HPDE6-E6E7 (cell line): ENCODE data around the gene TMEM94.
"Not testable (repeated sequence)": the region's sequence is repeated elsewhere in the genome, so short reads cannot be mapped to it uniquely, and the experiment has no call there.

Source experiments
- DNase-seq: peaks from one replicate; pipeline ENCODE4 v3.0.0; 2011; ENCODE audit warnings: missing footprints; ENCODE audit errors: extremely low spot score

The TMEM94 gene

DNA sequence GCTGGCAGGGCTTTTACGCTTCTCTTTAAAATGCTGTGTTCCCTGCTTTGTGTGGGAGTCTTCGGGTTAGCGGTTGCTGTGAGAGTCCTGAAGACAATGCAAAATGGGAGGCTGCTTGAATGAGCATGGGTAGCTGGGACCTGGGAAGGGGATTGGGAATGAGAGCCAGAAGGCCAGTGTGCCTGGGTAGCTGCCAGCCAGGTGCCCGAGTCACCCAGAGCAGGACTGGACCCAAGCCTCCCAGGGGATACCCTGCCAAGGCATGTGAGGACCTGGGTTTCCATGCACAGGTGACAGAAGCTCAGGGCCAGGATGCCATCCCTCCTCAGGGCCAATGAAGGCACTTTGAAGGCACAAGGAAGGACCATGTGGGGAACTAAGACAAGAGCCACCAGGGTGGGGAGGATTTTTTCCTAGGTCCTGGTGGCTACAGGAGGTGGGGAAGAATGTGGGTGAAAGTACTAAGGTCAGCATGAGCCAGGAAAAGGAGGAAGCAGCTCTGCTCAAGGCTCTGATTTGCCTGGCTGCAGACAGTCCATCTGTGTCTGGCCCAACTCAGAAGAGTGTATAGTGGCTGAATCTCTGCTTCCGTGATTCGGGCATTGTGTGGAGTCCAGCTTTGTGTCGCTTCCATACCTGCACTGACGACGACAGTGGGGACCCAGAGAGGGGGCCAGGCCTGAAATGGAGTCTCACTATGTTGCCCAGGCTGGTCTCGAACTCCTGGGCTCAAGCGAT is 20.5 kb downstream of the TMEM94 start:
- DNase-seq, result no peak

DNA sequence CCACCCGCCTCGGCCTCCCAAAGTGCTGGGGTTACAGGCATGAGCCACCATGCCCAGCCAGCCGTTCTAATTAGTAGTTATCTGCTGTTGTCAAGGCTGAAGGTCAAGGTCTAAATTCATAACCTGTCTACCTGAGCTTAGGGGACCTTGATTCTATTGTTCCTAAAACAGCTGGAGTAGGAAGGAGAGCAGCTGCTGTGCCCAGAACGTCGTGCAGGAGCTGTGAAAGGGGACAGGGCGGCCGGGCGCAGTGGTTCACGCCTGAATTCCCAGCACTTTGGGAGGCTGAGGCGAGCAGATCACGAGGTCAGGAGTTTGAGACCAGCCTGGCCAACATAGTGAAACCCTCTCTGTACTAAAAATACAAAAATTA is 21.0 kb downstream of the TMEM94 start:
- DNase-seq, result not testable (repeated sequence)

DNA sequence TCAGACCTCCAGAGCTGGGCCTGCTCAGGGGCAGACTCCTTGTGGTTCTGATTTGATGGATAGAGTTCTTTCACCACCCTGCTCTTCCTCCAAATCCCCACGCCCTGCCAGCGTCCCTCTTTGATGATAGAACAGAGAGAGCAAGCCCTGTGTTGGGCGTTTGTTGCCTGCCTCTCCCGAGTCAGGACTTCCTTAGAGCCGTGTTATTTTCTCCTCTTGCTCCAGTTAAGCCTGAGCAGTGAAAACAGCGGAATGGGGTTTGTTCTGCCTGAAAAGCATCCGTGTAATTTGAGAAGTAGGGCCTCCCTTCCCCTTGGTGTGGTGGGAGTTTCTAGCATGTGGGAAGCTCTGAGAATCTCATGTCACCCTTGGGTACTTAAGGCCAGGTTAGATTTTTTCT is 22.1 kb downstream of the TMEM94 start:
- no peak for DNase-seq

DNA sequence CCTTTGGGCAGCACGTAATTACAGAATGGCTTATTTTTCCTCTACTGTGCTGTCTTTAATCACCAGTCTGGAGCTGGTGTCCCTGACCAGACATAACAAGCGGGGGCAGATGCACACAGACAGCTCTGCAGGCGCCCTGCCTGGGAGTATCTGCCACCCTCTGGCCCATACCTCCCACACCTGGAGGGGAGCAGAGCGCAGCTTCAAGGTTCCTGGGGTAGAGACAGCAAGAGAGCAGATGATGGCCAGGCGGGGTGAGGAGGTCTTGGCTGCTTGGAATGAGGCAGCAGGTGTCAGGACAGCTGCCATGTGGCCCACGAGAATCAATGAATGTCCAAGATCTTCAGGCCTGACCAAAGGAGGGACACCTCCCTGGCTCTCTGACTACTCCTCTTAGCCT is 23.8 kb downstream of the TMEM94 start:
- no peak for DNase-seq

DNA sequence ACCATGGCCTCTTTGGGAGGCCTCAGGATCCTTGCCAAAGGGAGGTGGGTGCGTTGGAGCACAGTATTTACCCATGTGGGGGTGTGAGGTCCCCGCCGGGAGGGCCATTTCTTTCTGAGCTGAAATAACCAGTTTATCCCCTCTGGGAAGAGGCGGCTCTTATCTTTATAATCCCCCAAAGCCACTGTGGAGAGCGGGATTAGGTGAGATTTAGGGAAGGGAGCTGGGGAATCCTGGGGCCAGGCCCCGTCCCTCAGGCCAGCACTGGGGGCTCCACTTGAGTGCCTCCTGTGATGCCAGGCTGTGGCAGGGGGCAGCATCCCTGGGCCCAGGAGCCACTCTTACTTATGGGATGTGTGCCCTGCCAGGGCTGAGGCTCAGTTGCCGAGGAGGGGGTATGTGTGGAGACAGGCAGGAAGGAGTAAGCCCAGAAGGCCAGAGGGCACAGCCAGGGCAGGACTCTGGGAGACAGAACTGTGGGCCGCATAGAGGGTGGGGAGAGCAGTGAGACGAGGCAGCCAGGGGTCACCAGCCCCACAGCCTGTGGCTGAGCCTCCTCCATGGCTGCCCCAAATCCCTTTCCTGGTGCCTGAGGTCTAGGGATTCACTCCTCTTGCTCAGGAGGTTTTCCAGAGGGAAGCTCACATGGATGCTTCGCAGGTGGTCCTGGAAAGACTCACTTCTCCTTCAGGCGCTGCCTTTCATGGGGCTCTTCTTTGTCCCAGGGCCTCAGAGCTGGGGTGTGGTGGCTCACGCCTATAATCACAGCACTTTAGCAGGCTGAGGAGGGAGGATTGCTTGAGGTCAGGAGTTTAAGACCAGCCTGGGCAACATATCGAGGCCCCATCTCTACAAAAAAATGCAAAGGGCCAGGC is 25.0 kb downstream of the TMEM94 start:
- DNase-seq, result no peak

DNA sequence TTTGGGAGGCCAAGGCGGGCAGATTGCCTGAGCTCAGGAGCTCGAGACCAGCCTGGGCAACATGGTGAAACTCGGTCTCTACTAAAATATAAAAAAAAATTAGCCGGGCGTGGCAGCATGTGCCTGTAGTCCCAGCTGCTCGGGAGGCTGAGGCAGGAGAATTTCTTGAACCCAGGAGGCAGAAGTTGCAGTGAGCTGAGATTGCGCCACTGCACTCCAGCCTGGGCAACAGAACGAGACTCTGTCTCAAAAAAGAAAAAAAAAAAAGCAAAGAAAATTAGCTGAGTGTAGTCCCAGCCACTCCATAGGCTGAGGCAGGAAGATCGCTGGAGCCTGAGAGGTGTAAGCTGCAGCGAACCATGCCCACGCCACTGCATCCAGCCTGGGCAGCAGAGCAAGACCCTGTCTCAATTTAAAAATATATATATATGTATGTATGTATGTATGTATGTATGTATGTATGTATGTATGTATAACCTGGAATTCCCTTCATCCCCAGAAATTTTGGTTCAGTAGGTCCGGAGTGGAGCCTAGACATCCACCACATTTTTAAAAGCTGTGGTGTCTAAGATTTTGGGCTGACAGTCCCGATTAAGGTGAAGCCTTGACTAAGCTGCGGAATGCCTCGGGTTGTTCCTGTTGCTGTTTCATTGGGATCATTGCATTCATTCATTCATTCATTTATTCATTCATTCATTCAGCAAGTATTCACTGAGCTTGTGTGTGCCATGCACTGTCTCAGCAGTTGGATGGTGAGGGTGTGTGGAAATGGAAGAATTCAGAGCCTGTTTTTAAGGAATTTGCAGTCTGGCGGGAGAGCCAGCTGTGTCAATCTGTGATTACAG is 25.9 kb downstream of the TMEM94 start:
- DNase-seq, result no peak

DNA sequence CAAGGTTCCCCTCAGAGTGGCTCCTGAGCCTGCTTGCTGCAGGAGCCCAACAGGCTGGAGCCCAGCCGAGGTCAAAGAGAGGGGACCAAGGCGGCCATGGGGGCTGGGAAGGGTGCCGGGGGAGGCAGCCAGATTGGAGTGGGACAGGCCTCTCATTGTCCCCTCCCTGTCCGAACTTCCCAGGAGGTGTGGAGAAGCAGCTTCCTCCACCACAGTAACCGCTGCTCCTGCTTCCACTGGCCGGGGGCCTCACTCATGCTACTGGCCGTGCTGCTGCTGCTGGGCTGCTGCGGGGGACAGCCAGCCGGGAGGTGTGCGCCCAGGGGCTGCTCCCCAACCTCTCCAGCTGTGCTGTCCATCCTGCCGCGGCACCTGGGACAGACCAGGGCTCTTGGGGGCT is 29.3 kb downstream of the TMEM94 start:
- DNase-seq, result no peak

DNA sequence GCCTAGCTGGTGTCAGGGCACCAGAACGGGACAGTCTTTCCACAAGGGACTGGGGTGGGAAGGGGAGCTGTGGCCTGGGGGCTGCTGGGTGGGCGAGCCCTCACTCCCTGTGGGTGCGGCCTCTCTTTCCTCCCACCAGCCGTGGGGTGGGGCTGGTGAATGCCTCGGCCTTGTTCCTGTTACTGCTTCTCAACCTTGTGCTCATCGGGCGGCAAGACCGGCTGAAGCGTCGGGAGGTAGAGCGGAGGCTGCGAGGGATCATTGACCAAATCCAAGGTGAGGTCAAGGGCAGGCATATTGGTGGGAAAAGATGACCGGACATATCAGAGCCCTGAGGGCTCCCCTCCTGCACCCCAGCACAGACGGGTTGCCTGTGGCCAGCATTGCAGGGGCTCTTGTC is 29.7 kb downstream of the TMEM94 start:
- no peak for DNase-seq

DNA sequence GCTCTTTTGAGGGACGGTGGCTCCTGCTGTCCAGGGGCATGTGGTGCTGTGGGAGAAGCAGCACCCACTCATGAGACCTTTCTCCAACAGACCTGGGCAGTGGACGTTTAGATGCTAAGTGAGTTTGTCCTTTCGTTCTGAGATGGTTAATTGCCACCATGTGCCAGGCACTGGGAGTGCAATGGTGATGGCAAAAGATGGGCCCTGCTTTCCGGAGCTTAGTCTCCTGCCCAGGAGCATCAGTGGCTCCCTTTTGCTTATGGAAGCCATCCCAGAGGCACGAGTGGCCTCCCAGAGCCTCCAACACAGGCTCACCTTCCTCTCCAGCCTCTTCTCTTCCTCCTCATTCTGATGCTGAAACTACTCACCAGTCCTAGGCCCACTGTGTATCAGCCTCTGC is 30.5 kb downstream of the TMEM94 start:
- no peak for DNase-seq

DNA sequence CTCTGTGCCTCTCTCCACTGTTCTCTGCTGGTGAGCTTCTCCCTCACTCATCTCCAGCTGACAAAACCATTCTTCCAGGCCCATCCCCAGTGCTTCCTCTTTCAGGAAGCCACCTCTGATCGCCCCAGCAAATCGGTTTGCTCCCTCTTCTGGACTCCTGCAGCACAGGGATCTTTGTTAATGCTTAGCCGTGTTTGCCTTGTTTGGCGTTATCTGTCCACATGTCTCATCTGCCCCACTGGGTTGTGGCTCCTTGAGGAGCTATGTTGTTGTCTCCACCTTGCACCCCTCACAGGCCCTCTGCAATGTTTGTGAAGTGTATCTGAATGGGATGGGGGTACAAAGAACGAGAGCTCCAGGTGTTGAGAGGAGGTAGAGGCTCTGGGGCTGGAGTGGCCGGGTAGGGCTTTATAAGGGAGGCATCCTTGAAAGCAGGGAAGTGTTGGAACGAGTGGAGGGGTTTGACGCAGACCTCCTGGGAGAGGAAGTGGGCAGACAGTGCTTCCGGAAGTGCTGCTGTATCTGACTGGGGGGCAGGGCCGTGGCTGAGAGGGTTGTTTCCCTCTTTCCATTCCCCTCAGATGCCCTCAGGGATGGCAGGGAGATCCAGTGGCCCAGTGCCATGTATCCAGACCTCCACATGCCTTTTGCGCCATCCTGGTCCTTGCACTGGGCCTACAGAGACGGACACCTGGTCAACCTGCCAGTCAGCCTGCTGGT is 31.1 kb downstream of the TMEM94 start:
- no peak for DNase-seq

DNA sequence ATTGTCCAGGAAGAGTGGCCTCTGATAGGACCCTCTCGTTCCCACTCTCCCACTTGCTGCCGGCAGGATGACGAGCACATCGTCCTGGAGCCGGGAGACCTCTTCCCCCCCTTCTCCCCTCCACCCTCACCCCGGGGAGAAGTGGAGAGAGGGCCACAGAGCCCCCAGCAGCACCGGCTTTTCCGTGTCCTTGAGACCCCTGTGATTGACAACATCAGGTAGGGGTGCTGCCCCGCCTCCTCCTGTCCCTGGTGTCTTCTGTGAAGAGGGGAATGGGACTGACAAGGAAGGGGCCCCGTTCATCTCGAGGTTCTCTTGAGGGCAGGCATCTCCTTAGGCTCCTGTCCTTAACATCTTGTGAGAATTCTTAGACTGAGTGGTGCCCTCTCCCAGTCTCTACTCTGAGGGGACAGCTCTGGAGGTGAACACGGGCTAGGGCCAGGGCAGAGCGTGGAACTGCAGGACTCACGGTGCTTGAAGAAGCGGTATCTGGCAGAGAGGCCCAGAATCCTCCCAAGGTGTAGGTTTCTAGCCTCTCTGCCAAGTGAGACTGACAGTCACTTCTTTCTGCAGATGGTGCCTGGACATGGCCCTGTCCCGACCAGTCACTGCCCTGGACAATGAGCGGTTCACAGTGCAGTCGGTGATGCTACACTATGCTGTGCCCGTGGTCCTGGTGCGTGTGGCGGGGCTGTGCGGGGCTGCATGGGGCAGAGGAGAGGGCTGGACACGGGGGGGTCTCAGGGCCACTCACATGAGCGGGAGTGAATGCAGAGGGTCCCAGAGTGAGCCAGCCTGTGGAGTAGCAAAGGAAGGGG is 32.5 kb downstream of the TMEM94 start:
- DNase-seq, result no peak

DNA sequence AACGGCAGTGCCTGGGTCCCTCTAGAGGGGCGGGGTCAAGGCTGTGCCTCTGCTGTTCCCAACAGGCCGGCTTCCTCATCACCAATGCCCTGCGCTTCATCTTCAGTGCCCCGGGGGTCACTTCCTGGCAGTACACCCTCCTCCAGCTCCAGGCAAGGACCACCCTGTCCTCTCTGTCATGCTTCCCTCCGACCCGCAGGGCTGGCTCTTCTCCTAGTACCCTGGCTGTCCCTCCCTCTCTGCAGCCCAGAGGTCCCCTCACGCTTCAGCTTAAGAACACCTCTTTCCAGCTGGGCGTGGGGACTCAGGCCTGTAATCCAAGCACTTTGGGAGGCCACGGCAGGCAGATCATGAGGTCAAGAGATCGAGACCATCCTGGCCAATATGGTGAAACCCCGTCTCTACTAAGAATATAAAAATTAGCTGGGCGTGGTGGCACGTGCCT is 33.1 kb downstream of the TMEM94 start:
- no peak for DNase-seq

DNA sequence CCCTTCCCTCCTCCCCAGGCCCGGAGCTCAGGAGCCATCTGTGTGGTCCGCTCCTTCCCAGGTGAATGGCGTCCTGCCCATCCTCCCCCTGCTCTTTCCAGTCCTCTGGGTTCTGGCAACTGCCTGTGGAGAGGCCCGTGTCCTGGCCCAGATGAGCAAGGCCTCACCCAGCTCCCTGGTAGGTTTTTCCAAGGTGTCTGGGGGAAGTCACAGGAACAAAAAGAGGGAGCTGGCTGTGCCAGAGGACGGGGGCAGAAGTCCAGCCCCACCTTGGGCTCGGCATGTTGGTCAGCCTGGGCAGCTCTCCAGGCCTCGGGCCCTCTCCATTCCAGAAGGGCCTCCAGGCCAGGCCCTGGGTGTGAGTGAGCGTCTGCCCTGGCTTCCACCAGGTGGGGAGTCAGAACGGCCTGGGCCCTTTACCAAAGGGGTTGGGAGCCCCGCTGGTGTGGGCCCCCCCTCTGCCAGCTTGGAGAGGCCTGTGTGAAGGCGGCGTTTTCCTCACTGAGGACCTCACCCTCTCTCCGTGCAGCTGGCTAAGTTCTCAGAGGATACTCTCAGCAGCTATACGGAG is 33.8 kb downstream of the TMEM94 start:
- no peak for DNase-seq

DNA sequence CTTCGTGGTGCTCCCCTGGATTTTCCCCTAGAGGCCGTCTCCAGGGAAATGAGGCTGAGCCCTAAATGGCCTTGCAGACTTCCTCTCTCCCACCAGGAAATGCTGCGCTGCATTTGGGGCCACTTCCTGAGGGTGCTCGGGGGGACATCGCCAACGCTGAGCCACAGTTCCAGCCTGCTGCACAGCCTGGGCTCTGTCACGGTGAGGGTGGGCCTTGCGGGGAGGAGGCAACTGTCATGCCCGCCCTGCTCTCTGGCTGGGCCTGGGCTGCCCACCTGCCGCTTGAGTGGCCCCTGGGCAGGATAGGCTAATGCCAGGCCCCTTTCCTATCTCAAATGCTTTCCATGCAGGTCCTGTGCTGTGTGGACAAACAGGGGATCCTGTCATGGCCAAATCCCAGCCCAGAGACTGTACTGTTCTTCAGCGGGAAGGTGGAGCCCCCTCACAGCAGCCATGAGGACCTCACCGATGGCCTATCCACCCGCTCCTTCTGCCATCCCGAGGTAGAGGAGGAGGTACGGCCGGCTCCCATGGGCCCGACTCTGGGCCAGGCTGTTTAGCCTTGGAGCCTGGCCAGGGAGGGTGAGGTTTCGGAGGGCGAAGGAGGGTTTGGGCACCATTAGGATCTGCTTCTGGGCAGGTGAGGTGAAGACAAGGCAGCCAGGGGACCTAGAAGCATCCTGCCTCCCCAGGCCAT is 34.7 kb downstream of the TMEM94 start:
- no peak for DNase-seq

DNA sequence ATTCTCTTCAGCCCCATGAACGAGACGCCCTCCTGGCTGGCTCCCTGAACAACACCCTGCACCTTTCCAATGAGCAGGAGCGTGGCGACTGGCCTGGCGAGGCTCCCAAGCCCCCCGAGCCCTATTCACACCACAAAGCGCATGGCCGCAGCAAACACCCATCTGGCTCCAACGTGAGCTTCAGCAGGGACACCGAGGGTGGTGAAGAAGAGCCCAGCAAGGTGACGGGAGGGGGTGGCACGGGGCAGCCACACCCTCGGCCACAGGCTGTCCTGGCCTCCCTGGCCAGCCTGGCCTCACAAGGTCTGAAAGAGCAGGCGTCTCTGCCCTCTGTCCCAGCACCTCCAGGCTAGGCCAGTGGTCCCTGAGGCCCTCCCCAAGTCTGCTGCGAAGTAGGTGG is 35.2 kb downstream of the TMEM94 start:
- no peak for DNase-seq

DNA sequence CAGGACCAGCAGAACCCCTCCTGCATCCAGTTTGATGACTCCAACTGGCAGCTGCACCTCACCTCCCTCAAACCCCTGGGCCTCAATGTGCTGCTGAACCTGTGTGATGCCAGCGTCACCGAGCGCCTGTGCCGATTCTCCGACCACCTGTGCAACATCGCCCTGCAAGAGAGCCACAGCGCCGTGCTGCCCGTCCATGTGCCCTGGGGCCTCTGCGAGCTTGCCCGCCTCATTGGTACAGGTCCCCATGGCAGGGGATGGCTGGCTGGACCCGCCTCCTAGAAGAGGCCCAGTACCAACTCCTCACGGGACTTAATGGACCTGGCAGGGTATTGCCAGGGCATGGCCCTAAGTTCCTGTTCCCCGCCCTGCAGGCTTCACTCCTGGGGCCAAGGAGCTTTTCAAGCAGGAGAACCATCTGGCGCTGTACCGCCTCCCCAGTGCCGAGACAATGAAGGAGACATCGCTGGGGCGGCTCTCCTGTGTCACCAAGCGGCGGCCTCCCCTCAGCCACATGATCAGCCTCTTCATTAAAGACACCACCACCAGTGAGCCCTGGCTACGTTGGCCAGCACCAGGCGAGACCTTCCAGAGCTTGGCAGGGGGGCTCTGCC is 36.2 kb downstream of the TMEM94 start:
- no peak for DNase-seq

DNA sequence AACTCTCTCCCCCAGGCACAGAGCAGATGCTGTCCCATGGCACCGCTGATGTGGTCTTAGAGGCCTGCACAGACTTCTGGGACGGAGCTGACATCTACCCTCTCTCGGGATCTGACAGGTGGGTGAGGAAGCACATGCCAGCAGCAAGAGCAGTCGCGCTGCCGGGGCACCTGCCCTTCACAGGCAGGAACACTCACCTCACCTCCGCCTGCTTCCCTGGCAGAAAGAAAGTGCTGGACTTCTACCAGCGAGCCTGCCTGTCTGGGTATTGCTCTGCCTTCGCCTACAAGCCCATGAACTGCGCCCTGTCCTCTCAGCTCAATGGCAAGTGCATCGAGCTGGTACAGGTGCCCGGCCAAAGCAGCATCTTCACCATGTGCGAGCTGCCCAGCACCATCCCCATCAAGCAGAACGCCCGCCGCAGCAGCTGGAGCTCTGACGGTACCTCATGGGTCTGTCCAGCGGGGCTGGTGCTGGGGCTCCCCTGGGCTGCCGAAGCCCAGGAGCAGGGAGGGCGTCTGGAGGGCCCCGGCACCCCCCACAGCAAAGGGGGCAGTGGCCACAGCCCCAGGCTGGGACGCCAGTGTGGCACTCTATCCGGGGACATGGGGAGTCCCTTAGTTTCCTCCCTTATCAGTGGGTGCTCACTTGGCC is 37.2 kb downstream of the TMEM94 start:
- DNase-seq, result no peak

DNA sequence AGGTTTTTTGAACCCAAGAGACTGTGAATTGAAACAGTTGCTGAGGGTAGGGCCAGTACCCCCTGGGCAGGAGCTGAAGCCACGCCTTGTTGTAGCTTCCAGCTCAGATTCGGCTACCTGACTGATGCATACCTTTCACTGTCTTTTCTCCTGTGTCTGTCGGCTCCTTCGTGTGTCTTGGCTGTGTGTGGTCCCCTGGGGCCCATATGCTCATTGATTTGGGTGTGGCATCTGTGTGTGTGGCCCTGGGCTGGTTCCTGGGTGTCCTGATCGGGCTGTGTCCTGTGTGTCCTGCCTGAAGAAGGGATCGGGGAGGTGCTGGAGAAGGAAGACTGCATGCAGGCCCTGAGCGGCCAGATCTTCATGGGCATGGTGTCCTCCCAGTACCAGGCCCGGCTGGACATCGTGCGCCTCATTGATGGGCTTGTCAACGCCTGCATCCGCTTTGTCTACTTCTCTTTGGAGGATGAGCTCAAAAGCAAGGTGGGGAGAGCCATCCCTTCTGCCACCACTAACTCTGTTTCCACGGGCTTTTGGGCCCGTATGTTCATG is 38.0 kb downstream of the TMEM94 start:
- DNase-seq, result no peak
